Vagina (tissue), 2 donors: ENCODE data around the gene GNAI2.

Experiments
- CTCF ChIP-seq, 3 experiments: fragments of 450-650 bp in 2 of 3; fragments of 200-600 bp in 1 of 3; sonication (generic) in 1 of 3; IDR thresholded peaks; one replicate each; pipeline ENCODE4 v1.5.1; 2017 to 2019; ENCODE audit warnings: antibody characterized with exemption in 3 of 3, mild to moderate bottlenecking in 2 of 3, moderate library complexity in 2 of 3
- POLR2A ChIP-seq, 2 donors: fragments of 450-650 bp; IDR thresholded peaks; one replicate each; pipeline ENCODE4 v1.6.1; 2017; ENCODE audit warnings: antibody characterized with exemption in 2 of 2, mild to moderate bottlenecking in 2 of 2, moderate library complexity in 2 of 2
- POLR2AphosphoS5 ChIP-seq, 2 donors: sonication (generic); formaldehyde crosslinking; IDR thresholded peaks; one replicate each; pipeline ENCODE4 v1.9.0; 2017; ENCODE audit warnings: antibody characterized with exemption in 2 of 2, mild to moderate bottlenecking in 2 of 2, low read depth in 1 of 2; ENCODE audit not compliant: insufficient read depth in 1 of 2

- TF ChIP-seq POLR2A (IDR thresholded peaks at IDR 0.05) (no peak), POLR2AphosphoS5 (IDR thresholded peaks at IDR 0.05; ENCODE audit: insufficient read depth in 1 of 2, low read depth in 1 of 2) (no peak), CTCF (IDR thresholded peaks at IDR 0.05) (no peak)
These were observed 33.5 kb downstream of the GNAI2 start for GRCh38 chr3:50269460-50269859.
